HG03520 (cell line): ENCODE data around the gene ANKRD34B.
"Not testable (repeated sequence)": the region's sequence is repeated elsewhere in the genome, so short reads cannot be mapped to it uniquely, and the experiment has no call there.

Experiments used
- ATAC-seq: cut with Tn5 transposase; IDR thresholded peaks from one replicate; pipeline ENCODE4 v1.9.1; 2021; ENCODE audit warnings: mild to moderate bottlenecking, moderate library complexity; ENCODE audit not compliant: unreplicated experiment

Gene ANKRD34B

DNA sequence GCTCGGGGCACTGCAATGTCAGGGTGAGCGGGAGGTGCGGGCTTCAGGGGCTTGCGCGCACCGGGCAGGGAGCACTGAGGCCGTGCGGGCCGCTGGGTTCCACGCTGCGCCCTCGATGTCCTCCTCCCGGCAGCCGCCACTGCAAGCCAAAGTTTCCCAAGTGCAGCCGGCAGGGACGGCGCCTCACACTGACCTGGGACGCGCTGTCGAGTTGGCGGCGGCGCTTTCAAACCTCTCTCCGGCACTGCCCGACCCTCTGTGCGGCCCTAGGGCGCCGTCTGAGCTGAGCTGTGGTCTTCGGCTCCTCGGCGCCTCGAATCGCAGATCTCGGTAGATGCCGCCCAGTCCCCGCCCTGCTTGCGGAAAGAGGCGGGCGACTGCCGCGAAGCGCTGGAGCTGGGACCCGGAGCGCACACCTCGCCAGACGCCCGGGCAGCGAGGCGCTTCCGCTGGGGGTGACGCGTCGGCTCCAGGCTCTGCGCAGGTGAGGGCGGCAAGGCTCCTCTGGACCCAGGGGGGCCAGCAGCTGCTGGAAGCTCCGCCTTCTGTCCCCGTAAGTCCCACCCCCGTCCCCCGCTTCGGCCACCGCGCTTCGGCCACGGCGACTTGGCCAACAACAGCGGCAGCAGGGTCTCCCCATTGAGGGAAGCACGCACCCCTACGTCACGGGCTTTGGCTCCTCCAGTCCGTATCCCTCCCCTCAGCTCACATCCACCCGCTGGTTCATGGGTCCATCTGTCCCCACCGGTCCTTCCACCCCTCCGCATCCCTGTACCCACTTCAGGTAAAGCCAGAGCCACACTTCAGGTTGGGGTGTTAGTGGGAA is at the start of gene ANKRD34B:
TSS of gene ANKRD34B (minus strand) at position 320 of the 826 bp plus-strand sequence. CDS start 10,261 bp downstream, outside the sequence.
- ATAC-seq, result no peak

DNA sequence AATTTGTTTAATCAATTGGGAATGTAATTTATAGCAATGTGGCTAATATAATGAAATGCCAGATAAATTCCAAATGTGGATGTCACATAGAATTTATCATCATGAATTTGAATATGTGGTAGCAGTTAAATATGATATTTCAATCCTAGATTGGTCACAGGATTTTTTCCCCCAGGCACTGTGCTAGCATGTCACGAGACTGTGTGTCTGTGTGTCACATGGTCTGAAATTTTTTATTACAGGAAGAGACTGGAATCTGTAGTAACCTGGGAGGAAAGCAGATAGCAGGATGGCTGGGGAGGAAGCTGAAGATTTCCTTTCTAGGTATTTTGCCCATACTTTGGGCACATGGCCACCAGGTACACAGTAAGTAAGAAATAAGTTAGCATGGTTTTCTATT is 49.0 kb upstream of the ANKRD34B start:
- ATAC-seq, result no peak

DNA sequence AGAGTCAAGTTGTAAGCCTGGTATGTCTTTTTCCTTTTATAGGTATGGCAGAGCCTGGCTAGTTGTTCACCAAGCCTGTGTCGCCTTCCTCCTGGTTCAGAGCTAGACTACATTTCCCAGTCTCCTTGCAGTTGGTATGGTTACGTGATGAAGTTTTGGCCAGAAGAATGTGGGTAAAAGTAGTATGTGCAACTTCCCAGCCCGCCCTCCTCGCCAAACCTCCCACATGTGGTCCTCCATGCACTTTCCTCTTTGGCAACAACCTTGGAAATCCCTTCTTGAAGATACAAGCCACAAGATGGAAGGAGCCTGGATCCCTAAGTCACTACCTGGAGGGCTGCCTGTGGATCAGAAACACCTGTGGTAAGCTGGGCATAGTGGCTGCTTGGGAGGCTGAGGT is 48.4 kb upstream of the ANKRD34B start:
- no peak for ATAC-seq

DNA sequence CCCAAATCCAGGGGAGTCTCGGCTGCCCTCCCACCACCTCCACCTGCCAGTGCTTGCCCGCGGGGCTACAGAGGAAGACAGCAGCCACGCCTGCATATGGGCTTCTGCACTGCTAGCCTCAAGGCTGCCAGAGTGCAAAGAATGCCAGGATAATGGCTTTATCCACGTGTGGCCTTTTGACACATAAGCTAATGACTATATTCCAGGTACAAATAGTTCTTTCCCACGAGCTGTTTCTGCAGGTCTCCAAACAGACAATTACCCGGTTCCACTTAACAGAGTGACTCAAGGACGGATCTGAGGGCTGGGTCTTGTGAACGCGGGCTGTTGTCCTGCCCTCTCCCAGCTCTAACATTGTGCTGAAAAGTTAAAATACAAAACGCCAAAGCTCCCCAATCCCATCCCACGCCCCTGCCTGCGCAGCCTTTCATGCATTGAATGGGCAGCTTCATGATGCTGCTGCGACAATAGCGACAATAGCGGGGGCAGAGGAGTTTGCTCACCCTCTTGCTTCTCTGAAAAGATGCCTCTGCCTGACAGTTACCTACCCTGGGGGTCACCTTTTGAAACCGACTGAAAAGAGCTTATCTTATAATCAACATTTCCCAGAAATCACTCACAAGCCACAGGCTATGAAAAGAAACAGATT is 45.3 kb upstream of the ANKRD34B start:
- no peak for ATAC-seq

DNA sequence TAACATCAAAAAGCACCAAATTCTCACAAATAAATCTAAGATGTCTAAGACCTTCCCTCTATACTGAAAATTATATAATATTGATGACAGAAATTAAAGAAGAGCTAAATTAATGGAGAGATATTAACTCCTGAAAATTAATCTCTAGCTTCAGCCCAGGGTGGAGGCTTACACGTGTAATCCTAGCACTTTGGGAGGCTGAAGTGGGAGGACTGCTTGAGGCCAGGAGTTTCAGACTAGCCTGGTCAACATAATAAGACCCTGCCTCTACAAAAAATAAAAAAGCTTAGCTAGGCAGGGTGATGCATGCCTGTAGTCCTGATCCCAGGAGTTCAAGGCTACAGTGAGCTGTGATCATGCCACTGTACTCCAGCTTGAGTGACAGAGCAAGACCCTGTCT is 39.6 kb upstream of the ANKRD34B start:
- no peak for ATAC-seq

DNA sequence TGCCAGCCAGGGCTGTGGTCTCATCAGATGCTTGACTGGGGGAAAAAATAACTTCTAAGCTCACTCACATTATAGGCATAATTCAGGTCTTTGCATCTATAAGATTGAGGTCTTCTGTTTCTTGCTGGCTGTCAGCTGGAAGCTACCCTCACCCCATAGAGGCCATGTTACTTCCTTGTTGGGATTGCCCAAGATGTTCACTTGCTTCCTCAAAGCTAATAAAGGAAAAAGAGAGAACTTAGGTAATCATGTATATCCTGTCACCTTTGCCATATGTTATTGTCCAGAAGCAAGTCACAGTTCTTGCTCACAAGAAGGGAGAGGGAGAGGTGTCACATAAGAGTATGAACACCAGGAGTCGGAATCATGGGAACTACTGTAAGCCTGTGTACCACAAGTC is 38.7 kb upstream of the ANKRD34B start:
- no peak for ATAC-seq

DNA sequence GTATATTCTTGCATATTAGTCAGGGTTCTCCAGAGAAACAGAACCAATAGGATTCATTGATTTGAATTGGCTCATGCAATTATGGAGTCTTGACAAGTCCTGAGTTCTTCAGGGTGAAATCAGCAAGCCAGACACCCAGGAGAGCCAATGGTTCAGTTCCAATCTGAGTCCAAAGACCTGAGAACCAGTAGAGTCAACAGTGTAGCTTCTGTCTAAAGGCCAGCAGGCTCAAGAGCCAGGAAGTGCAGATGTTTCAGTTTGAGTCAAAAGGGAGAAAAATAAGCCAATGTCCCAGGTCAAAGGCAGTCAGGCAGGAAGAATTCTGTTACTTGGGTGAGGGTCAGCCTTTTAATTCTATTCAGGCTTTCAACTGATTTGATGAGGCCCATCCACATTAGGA is 37.8 kb upstream of the ANKRD34B start:
- ATAC-seq, result no peak

DNA sequence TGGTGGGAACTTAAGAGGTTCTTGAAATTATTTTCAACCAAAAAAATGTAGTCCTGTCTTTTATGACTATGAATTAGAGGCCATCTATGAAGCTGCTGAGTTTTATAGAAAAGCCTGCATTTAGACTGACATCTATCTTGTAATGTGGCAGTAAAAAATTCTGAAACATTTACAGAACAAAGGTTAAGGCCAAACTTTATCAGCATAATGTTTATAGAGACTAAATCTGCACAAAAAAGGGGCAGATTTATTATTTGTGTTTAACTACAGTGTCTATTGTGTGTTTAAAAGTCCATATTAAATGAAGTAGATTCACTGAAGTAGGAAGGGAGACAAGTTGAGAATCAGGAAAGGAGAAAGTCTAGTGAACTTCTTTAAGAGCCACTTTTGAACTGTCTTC is 37.3 kb upstream of the ANKRD34B start:
- no peak for ATAC-seq

DNA sequence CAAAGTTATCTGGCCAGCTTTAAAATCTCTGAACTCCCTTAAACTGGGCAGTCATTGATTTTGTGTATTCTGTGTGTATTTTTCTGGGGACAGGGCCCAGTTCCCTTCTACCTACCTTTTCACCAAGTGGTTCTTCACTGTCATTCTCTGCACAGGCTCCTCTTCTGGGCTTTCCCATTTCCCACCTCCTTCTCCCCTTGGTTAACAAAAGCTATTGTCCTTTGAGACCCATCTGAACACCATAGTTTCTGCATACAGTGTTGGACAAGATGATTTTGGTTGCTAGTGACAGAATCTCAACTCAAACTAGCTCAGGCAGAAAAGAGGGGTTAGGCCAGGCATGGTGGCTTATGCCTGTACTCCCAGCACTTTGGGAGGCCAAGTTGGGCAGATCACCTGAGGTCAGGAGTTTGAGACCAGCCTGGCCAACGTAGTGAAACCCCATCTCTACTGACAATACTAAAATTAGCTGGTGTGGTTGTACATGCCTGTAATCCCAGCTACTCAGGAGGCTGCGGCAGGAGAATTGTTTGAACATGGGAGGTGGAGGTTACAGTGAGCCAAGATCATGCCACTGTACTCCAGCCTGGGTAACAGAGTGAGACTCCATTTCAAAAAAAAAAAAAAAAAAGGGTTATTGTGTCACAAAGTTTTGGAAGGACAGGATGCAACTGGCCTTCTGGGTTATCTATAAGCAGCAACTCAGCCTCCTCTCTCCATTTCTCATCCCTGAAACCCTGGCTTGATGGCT is 31.0 kb upstream of the ANKRD34B start:
- no peak for ATAC-seq

DNA sequence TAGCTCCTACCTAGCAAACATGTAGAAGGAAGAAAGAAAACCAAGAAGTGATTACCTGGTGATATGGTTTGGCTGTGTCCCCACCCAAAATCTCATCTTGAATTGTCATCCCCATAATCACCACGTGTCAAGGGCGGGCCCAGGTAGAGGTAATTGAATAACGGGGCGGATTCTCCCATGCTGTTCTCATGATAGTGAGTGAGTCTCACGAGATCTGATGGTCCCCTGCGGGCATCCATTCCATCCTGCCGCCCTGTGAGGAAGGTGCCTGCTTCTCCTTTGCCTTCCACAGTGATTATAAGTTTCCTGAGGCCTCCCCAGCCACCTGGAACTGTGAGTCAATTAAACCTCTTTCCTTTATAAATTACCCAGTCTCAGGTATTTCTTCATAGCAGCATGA is 27.4 kb upstream of the ANKRD34B start:
- no peak for ATAC-seq

DNA sequence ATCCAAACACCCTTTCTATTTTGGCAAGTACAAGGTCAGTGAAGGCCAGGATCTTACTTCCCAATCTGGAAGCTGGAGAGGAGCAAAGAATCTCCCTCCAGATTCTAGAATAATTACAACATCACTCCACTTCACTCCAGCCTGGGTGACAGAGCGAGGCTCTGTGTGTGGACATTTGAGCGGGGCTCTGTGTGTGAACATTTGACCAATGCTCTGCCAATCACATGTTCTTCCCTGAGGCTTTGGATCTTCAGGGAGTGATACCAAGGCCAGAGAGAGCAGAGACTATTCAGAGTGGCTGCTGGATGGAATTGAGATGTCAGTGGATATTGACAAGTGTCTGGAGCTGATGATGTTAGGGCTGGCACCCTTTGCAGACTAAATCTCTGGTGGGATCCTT is 24.7 kb upstream of the ANKRD34B start:
- no peak for ATAC-seq

DNA sequence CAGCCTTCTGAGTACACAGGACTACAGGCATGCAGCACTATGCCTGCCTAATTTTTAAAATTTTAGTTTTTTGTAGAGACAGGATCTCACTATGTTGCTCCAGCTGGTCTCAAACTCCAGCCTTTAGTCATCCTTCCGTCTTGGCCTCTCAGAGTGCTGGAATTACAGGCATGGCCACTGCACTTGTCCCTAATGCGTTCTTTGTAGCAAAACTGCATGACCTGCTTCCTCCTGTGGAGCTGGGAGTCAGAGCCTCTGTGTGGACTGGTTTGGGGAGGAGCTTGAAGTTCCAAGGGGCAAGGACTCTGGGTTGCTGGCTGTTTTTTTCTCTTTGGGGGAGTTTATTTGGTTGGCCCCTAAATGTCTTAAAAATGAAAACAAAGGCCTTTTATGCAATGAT is 22.7 kb upstream of the ANKRD34B start:
- no peak for ATAC-seq

DNA sequence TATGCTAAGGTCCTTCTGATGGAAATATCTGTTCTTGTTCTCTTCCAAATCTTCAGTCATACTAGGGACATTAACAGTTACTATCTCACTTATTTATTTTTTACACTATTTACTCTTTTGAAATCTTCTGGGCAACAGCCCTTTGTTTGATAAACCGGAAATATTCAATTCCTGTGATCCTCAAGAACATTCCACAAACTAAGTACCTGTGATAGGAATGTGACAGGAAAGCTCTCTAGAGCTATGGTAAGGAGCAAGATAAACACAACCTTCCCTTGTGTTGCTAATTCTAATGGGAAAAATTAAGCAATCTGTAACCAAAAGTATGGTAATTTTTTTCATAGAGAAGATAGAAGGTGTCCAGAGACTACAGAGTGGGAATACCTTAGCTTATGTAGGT is 22.0 kb upstream of the ANKRD34B start:
- ATAC-seq, result no peak

DNA sequence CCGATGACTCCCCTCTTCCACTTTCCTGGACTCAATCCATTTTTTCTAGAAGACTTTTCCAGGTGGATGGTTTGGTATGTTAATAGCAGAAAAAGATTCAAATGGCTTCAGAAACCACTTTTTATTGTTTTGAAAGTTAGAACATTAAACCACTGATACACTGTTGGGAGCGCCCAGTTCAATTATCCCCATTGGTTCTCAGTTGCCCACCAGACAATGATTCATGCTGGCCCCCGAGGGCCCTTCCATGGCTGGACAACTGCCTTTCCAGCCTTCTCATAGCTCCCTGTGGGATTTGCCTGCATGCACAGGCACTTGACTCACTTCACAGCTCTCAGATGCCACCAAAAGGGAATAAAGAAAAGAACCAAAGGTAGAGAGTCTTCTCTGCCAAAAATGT is 21.3 kb upstream of the ANKRD34B start:
- no peak for ATAC-seq

DNA sequence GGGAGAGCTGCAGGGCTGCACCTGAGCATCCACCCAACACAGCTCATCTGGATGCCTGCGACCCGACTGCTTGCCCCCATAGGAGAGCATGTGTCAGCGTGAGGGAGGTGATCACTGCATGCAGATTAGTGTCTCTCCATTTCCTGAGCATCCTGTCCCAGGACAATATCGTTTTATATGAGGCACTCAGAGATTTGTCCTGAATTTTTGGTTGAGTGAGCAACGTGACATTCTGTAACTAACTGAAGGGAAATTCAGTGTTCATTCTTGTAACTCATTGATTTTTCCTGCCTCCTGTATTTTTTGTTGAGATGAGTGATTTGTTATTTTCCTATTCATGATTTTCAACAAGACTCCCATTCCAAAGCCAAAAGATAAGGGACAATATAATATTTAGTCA is 20.7 kb upstream of the ANKRD34B start:
- ATAC-seq, result no peak

DNA sequence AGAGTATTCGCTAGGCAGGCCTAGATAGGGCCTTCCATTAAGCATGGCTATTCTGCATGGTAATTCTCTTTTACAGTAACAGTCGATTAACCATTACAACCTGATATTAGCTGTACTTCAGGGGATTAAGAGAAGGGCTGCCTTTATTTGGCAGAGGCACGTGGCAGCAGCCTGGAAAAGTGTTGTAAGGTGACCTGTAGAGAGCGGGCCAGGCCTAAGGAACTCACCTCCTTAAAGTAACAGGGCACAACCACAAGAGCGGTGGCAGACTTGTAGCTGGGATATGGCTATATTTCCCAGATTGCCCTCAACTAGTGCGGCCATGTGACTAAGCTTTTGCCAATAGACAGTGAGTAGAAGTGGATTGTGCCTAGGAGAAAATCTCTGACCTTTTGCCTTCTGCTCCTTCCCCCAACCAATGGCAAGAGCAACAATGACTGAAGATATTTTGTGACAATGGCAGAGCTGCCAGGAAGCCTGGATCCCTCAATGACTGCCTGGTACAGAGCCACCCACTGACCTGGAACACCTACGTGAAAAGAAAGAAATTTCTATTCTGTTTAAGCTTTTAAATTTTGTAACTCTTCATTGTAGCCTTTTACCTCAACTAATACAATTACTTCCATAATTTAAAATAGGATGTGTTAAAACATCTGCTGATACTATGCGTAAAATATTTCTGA is 18.9 kb upstream of the ANKRD34B start:
- ATAC-seq, result no peak

DNA sequence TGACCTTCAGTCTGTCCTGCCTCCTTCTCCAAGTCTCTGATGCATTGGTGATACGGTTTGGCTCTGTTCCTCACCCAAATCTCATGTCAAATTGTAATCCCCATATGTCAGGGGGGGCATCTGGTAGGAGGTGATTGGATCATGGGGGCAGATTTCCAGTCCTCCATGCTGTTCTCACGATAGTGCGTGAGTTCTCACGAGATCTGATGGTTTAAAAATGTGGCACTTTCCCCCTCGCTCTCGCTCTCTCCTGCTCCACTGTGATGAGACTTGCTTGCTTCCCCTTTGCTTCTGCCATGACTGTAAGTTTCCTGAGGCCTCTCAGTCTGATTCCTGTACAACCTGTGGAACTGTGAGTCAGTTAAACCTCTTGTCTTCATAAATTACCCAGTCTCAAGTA is 14.7 kb upstream of the ANKRD34B start:
- no peak for ATAC-seq

DNA sequence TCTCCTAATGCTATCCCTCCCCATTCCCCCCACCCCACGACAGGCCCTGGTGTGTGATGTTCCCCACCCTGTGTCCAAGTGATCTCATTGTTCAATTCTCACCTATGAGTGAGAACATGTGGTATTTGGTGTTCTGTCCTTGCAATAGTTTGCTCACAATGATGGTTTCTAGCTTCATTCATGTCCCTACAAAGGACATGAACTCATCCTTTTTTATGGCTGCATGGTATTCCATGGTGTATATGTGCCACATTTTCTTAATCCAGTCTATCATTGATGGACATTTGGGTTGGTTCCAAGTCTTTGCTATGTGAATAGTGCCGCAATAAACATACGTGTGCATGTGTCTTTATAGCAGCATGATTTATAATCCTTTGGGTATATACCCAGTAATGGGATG is 10.2 kb upstream of the ANKRD34B start:
- ATAC-seq, result not testable (repeated sequence)

DNA sequence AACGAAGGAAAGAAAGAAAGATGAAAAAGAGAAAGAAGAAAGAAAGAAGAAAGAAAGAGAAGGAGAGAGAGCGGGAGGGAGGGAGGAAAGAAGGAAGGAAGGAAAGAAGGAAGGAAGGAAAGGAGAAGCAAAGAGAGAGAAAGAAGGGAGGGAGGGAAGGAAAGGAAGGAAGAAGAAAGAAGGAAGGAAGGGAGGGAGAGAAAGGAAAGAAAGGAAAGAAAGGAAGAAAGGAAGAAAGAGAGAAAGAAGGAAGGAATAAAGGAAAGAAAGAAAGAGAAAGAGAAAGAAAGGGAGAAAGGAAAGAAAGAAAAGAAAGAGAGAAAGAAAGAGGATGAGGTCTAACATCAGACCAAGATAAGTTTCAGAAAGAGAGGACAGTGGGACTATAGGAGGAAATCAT is 9.0 kb upstream of the ANKRD34B start:
- no peak for ATAC-seq

DNA sequence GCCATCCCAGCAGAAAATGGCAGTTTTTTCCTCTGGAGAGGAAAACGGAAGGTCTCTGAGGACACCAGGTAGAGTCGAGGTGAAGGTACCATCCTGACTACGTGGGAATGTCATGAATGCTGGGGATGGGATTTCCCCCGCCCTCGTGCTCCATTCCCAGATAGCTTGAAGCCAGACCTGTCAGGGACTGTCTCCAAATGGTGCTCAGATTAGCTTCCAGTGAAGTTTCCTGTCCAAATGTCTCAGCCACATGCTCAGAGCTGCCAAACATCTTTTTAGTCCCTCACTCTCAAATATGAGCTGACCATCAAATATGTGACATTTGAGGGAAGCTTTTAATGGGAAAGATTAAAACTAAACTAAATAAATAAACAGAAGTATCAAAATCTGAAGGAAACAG is 7.6 kb upstream of the ANKRD34B start:
- no peak for ATAC-seq

DNA sequence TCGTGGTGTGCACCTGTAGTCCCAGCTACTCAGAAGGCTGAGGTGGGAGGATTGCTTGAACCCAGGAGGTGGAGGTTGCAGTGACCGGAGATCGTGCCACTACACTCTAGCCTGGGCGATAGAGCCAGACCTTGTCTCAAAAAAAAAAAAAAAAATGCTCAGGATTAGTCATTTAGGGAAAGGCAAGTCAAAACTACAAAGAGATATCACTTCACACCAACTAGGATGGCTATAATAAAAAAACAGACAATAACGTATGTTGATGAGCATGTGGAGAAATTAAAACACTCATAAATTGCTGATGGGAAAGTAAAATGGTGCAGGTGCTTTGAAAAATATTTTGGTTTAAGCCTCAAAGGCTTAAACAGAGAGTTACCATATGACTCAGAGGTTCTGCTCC is 6.3 kb upstream of the ANKRD34B start:
- ATAC-seq, result no peak
